Ovary (tissue), 3 donors: ENCODE results near the gene FUT4.

Source experiments
- POLR2A ChIP-seq: fragments of 450-650 bp; IDR thresholded peaks from one replicate; pipeline ENCODE4 v1.6.1; 2017; ENCODE audit warnings: antibody characterized with exemption, mild to moderate bottlenecking, moderate library complexity
- TF ChIP-seq, protein P1 (sequence below), 3 donors: fragments of 450-650 bp in 2 of 3; fragments of 200-600 bp in 1 of 3; IDR thresholded peaks; one replicate each; pipeline versions ENCODE4 v1.5.1 to v1.8.0; 2016 to 2022; ENCODE audit warnings: antibody characterized with exemption in 3 of 3, mild to moderate bottlenecking in 1 of 3
- donor health status: DM: no; HTN: no; CAD: no.

- TF ChIP-seq, protein P1, sequence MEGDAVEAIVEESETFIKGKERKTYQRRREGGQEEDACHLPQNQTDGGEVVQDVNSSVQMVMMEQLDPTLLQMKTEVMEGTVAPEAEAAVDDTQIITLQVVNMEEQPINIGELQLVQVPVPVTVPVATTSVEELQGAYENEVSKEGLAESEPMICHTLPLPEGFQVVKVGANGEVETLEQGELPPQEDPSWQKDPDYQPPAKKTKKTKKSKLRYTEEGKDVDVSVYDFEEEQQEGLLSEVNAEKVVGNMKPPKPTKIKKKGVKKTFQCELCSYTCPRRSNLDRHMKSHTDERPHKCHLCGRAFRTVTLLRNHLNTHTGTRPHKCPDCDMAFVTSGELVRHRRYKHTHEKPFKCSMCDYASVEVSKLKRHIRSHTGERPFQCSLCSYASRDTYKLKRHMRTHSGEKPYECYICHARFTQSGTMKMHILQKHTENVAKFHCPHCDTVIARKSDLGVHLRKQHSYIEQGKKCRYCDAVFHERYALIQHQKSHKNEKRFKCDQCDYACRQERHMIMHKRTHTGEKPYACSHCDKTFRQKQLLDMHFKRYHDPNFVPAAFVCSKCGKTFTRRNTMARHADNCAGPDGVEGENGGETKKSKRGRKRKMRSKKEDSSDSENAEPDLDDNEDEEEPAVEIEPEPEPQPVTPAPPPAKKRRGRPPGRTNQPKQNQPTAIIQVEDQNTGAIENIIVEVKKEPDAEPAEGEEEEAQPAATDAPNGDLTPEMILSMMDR (IDR thresholded peaks at IDR 0.05), result no peak
- TF ChIP-seq POLR2A, result no peak
Observed at GRCh38 chr11:94586978-94587377, 43.3 kb downstream of the FUT4 start.
